ENCODE results near the gene PIK3C2G. TPM values are rescaled to one million over a fixed set of nuclear protein-coding genes. Genes with fewer than 3 reads are reported as not detected.

Gene PIK3C2G
- total and polyA plus RNA-seq, 2 of the 13 experiments (the other 11 are each of a cell fraction or from before 2014, with no cell fraction given): not detected

GRCh38 chr12:18446061-18446644 lies 184.8 kb downstream of the PIK3C2G start (continued):
- TF ChIP-seq ZBTB34 (CRISPR knock-in tag; IDR thresholded peaks at IDR 0.05): no peak
- TF ChIP-seq POLR2G (IDR thresholded peaks at IDR 0.05; ENCODE audit: low read depth, low read length): no peak
- TF ChIP-seq PLRG1 (conservative IDR thresholded peaks at IDR 0.05): no peak

- Histone ChIP-seq H3K36me3 (replicated peaks in 1 of 2; ENCODE audit: control insufficient read depth in 1 of 2, insufficient read depth in 2 of 2, low read length in 2 of 2) (no peaks in the 10 kb centered on the region), H3K27ac (ENCODE audit: extremely low read length, insufficient read depth, low read length) (no peak overlapping the region), H3K4me3 (replicated peaks in 1 of 3; ENCODE audit: insufficient read depth in 1 of 3, low read depth in 2 of 3, low read length in 3 of 3) (no peak overlapping the region), H3K9me3 (ENCODE audit: low read length) (no peaks in the 10 kb centered on the region), H4K20me1 (ENCODE audit: insufficient read depth, low read length) (no peaks in the 10 kb centered on the region), H3K9ac (ENCODE audit: insufficient read depth, low read depth, low read length) (no peak overlapping the region), H3K4me1 (ENCODE audit: insufficient read depth, low read length) (no peaks in the 10 kb centered on the region), H3K79me2 (ENCODE audit: insufficient read depth, low read length) (no peaks in the 10 kb centered on the region), H3K4me2 (ENCODE audit: low read depth, low read length) (no peak overlapping the region), H3K27me3 (ENCODE audit: control insufficient read depth in 1 of 2, insufficient read depth in 2 of 2, low read length in 2 of 2) (no peaks in the 10 kb centered on the region; a peak in 1 of 5 replicates), H2AFZ (ENCODE audit: low read length) (no peak overlapping the region)
- POLR2A ChIA-PET: no interaction called here
- ATAC-seq: no peak
- no TSS peak for BruUV-seq (replicated peaks)
- intact Hi-C loops (cut with micrococcal nuclease; ENCODE audit: unreplicated experiment) (no loop called here), in situ Hi-C loops (cut with HindIII; ENCODE audit: extremely low pct_ligation_motif_present, low pct_unique_long_range_greater_than_20kb) (no loop called here)
- no peak for FAIRE-seq
- WGBS (ENCODE audit: low lambda C conversion rate): 0% methylated on average over 1 of the region's 1 CpG
- CTCF ChIA-PET (ENCODE audit: low intra/inter-chr PET ratio, low total read pairs): no interaction called here
- no peak for DNase-seq (ENCODE audit: low spot score)
- TF ChIP-seq NFE2L1 (CRISPR knock-in tag; IDR thresholded peaks at IDR 0.05; ENCODE audit: borderline replicate concordance) (no peak), HMGXB4 (CRISPR knock-in tag; IDR thresholded peaks at IDR 0.05; ENCODE audit: borderline replicate concordance in 1 of 2, low read depth in 1 of 2) (no peak)
Observed at GRCh38 chr12:18454330-18454729, 193.0 kb downstream of the PIK3C2G start.
